Endothelial cell of umbilical vein (primary cell): Measurements from ENCODE around the gene HPGDS. TPM values are rescaled to one million over a fixed set of nuclear protein-coding genes. Genes with fewer than 3 reads are reported as not detected.

Source experiments
- BruUV-seq: library from RNA; stranded (reverse); fragments of 400-500 nt; replicated peaks from 2 replicates; lab custom pipeline; 2021; lab: Mats Ljungman, UMichigan
- CTCF ChIA-PET: fragments of 300-600, 350-600 bp; sonication (Branson Sonifier 250); formaldehyde crosslinking; loops from one replicate; lab custom pipeline; 2021; ENCODE audit warnings: antibody characterized with exemption, inconsistent platforms; lab: Charles Lee
- POLR2A ChIA-PET: fragments of 300-600, 350-600 bp; sonication (Branson Sonifier 250); formaldehyde crosslinking; loops from one replicate; lab custom pipeline; 2021; ENCODE audit warnings: antibody characterized with exemption, inconsistent platforms; lab: Charles Lee
- DNase-seq: peaks from one replicate; pipeline ENCODE4 v3.0.0-alpha.2; 2011; ENCODE audit warnings: low read depth, low spot score
- FAIRE-seq: peaks from 2 replicates; lab custom pipeline; 2011; peaks lifted over from hg19 to GRCh38; lab: Jason Lieb, UNC
- H2AFZ ChIP-seq: 2 replicates; pipeline ENCODE4 v1.6.0; 2012; ENCODE audit warnings: low read depth, low read length, control low read depth, inconsistent platforms
- H3K27ac ChIP-seq: 2 replicates; pipeline ENCODE4 v1.5.1; 2011; ENCODE audit warnings: low read depth, mild to moderate bottlenecking, control low read depth, low read length, moderate library complexity; ENCODE audit not compliant: insufficient read depth
- H3K27me3 ChIP-seq, 2 experiments: 2 replicates each; pipeline versions ENCODE4 v1.6.0 to v1.6.1; 2011; ENCODE audit warnings: low read length in 2 of 2, mixed read lengths in 1 of 2; ENCODE audit not compliant: control insufficient read depth in 2 of 2, insufficient read depth in 2 of 2
- H3K36me3 ChIP-seq, 2 experiments: 2 replicates in 1 of 2; 3 replicates in 1 of 2; pipeline ENCODE4 v1.5.1; 2011; ENCODE audit warnings: low read length in 2 of 2, mild to moderate bottlenecking in 1 of 2, moderate library complexity in 1 of 2; ENCODE audit not compliant: control insufficient read depth in 2 of 2, insufficient read depth in 2 of 2; ENCODE audit errors: extremely low read depth in 1 of 2
- H3K4me1 ChIP-seq: 3 replicates; pipeline ENCODE4 v1.5.1; 2011; ENCODE audit warnings: mild to moderate bottlenecking, low read length; ENCODE audit not compliant: control insufficient read depth, insufficient read depth; ENCODE audit errors: extremely low read depth
- H3K4me2 ChIP-seq: 2 replicates; pipeline ENCODE4 v1.6.1; 2011; ENCODE audit warnings: low read length, control low read depth, mixed read lengths; ENCODE audit not compliant: insufficient read depth
- H3K4me3 ChIP-seq, 3 experiments: fragments of 200-600 bp in 1 of 3; sonication (generic), shearing (Covaris generic) in 1 of 3; replicated peaks in 1 of 3; 2 replicates each; pipeline ENCODE4 v1.5.1; 2011 to 2016; ENCODE audit warnings: control low read depth in 3 of 3, low read length in 3 of 3, mild to moderate bottlenecking in 2 of 3, inconsistent platforms in 1 of 3, low read depth in 1 of 3, moderate library complexity in 1 of 3; ENCODE audit not compliant: insufficient read depth in 1 of 3
- H3K79me2 ChIP-seq: 2 replicates; pipeline ENCODE4 v1.6.0; 2012; ENCODE audit warnings: low read length, inconsistent platforms; ENCODE audit not compliant: control insufficient read depth, insufficient read depth
- H3K9ac ChIP-seq: replicated peaks from 2 replicates; pipeline ENCODE3; 2011; ENCODE audit warnings: low read length, control low read depth; ENCODE audit not compliant: insufficient read depth; ENCODE audit errors: extremely low read depth
- H3K9me1 ChIP-seq: replicated peaks from 3 replicates; pipeline ENCODE4 v1.6.0; 2011; ENCODE audit warnings: mild to moderate bottlenecking, low read length; ENCODE audit not compliant: control insufficient read depth, insufficient read depth; ENCODE audit errors: extremely low read depth
- H3K9me3 ChIP-seq: replicated peaks from 2 replicates; pipeline ENCODE4 v1.5.1; 2012; ENCODE audit warnings: low read length, inconsistent platforms; ENCODE audit not compliant: control insufficient read depth, insufficient read depth
- H4K20me1 ChIP-seq: replicated peaks from 2 replicates; pipeline ENCODE3; 2011; ENCODE audit warnings: mild to moderate bottlenecking, low read length; ENCODE audit not compliant: control insufficient read depth, insufficient read depth; ENCODE audit errors: extremely low read depth
- CTCF ChIP-seq, 2 donors: IDR thresholded peaks; 1 replicate in 1 of 2; 2 replicates in 1 of 2; pipeline ENCODE4 v1.5.1; 2011; ENCODE audit warnings: low read length in 2 of 2, mild to moderate bottlenecking in 2 of 2, moderate library complexity in 2 of 2, control low read depth in 1 of 2, inconsistent platforms in 1 of 2, low read depth in 1 of 2; ENCODE audit not compliant: insufficient read depth in 1 of 2; ENCODE audit errors: extremely low read depth in 1 of 2
- FOS ChIP-seq: IDR thresholded peaks from 2 replicates; pipeline ENCODE4 v1.6.1; 2011; ENCODE audit warnings: mild to moderate bottlenecking, low read length, moderate library complexity, borderline replicate concordance; ENCODE audit not compliant: insufficient read depth
- GATA2 ChIP-seq: IDR thresholded peaks from 2 replicates; pipeline ENCODE4 v1.7.0; 2011; ENCODE audit warnings: low read depth, mild to moderate bottlenecking, moderate library complexity, mixed read lengths, low read length; ENCODE audit not compliant: insufficient read length, insufficient read depth
- MAX ChIP-seq: IDR thresholded peaks from 2 replicates; pipeline ENCODE4 v1.6.1; 2011; ENCODE audit not compliant: insufficient read depth, insufficient read length
- POLR2A ChIP-seq: IDR thresholded peaks from 2 replicates; pipeline ENCODE4 v1.6.1; 2012; ENCODE audit warnings: low read depth, mild to moderate bottlenecking, control low read depth, low read length
- POLR2AphosphoS5 ChIP-seq: IDR thresholded peaks from 2 replicates; pipeline ENCODE4 v1.6.1; 2012; ENCODE audit warnings: low read depth, mild to moderate bottlenecking, control low read depth, low read length, moderate library complexity; ENCODE audit not compliant: insufficient read depth
- dilution Hi-C: fragments of 300-500 bp; cut with MboI; formaldehyde crosslinking; loops from one replicate; pipeline ENCODE4 v1.15.0; 2019; ENCODE audit warnings: low sequenced_read_pairs; ENCODE audit not compliant: extremely low pct_ligation_motif_present
- intact Hi-C: fragments of 100-400 bp; cut with micrococcal nuclease; formaldehyde crosslinking; loops from one replicate; pipeline ENCODE4 v1.10.0; 2022
- polyA plus RNA-seq, 4 experiments: library from polyadenylated mRNA; depleted of rRNA in 3 of 4; stranded (reverse) in 3 of 4; unstranded in 1 of 4; fragments of >200 nt; gene quantifications; 2 replicates each; pipeline versions ENCODE4 v1.2.1 to v1.2.3, GENCODE V29; 2011 to 2012; ENCODE audit warnings: missing spikeins in 1 of 4
- total RNA-seq: library from RNA; stranded (reverse); gene quantifications from 2 replicates; pipeline ENCODE4 v1.2.3, GENCODE V29; 2021

HPGDS gene
- total and polyA plus RNA-seq, 2 donors (not counting 3 experiments of a cell fraction or from before 2014, with no cell fraction given): not detected

- H3K27me3 ChIP-seq: no peaks in the 10 kb centered on the region
- no peaks in the 10 kb centered on the region for H3K4me1 ChIP-seq
- no peak overlapping the region for H3K27ac ChIP-seq
- H4K20me1 ChIP-seq: no peaks in the 10 kb centered on the region
- no peaks in the 10 kb centered on the region for H3K9me3 ChIP-seq
- H3K9me1 ChIP-seq: no peaks in the 10 kb centered on the region
- DNase-seq: no peak
- intact Hi-C loops (no loop called here), dilution Hi-C loops (no loop called here)
- H3K9ac ChIP-seq: no peak overlapping the region
- H3K4me3 ChIP-seq: no peak overlapping the region
- BruUV-seq: no TSS peak
- TF ChIP-seq POLR2A: no peak
- no peak for TF ChIP-seq POLR2AphosphoS5
- TF ChIP-seq MAX: no peak
- TF ChIP-seq CTCF (IDR thresholded peaks at IDR 0.05; ENCODE audit: extremely low read depth in 1 of 2, insufficient read depth in 1 of 2, low read depth in 1 of 2, low read length in 2 of 2): no peak
- TF ChIP-seq FOS: no peak
- no peak for TF ChIP-seq GATA2
- no peak overlapping the region for H2AFZ ChIP-seq
- no peaks in the 10 kb centered on the region for H3K79me2 ChIP-seq
- ChIA-PET CTCF (interaction anchor here (1.3 kb wide), 1 partner anchor 14 kb away, joined by 7 read pairs; no protein-coding TSS in a partner anchor), POLR2A (no interaction called here)
- FAIRE-seq: no peak
- H3K36me3 ChIP-seq: peaks cover 10 to 11% of the 10 kb centered on the region in 2 experiments
- no peak overlapping the region for H3K4me2 ChIP-seq
These were observed 67.7 kb downstream of the HPGDS start for GRCh38 chr4:94274912-94275311.
